Neural crest cell (in vitro differentiated cells): ENCODE measurements around the gene AGPAT3. TPM values are rescaled to one million over a fixed set of nuclear protein-coding genes. Genes with fewer than 3 reads are reported as not detected.

Experiments used
- DNase-seq: peaks from one replicate; pipeline ENCODE4 v3.0.0; 2021; ENCODE audit warnings: low read depth, mixed read lengths, low spot score
- H3K27ac Mint-ChIP-seq: one replicate; pipeline ENCODE4 v1.8.0; 2021; ENCODE audit warnings: mild to moderate bottlenecking, mixed read lengths; ENCODE audit not compliant: unreplicated experiment
- H3K27me3 Mint-ChIP-seq: 2 replicates; pipeline ENCODE4 v1.8.0; 2021; ENCODE audit warnings: low read depth, mild to moderate bottlenecking, mixed read lengths
- H3K36me3 Mint-ChIP-seq: 2 replicates; pipeline ENCODE4 v1.8.0; 2021; ENCODE audit warnings: low read depth, mild to moderate bottlenecking, mixed read lengths
- H3K4me1 Mint-ChIP-seq: 2 replicates; pipeline ENCODE4 v1.8.0; 2021; ENCODE audit warnings: mixed read lengths
- H3K4me3 Mint-ChIP-seq: one replicate; pipeline ENCODE4 v1.8.0; 2021; ENCODE audit warnings: mild to moderate bottlenecking, mixed read lengths
- H3K9me3 Mint-ChIP-seq: 2 replicates; pipeline ENCODE4 v1.8.0; 2021; ENCODE audit warnings: mixed read lengths
- total RNA-seq: library from RNA; stranded (reverse); gene quantifications from 2 replicates; pipeline ENCODE4 v1.2.1, GENCODE V29; 2021
- TF ChIP-seq, protein P1 (sequence below): fragments of 200-600 bp; sonication (generic); conservative IDR thresholded peaks from 2 replicates; pipeline ENCODE4 v1.5.0; 2021; ENCODE audit warnings: antibody characterized with exemption, mild to moderate bottlenecking

Gene AGPAT3
- total RNA-seq, 1 donor from 2014 or later: 37.3 TPM

DNA sequence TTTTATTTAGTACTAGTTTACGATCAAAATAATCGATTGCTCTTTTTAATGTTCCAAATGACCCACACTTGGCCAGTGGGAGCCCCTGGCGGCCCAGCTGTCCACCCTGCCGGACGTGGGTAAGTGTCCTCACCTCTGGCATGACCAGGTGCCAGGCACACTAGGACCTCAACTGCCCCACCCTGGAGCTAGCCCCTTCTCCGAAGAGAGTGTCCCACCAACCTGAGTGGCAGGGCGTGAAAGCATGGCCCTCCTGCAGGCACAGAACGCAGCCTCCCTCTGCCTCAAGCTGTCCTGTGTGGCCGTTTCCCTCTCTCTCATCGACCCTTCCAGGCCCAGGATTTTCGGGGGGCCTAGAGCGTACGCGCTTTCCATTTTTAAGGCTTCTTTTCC is 32.9 kb upstream of the AGPAT3 start:
- no peak for DNase-seq
- H3K27ac Mint-ChIP-seq: no peak overlapping the region
- no peaks in the 10 kb centered on the region for H3K4me1 Mint-ChIP-seq
- H3K36me3 Mint-ChIP-seq: no peaks in the 10 kb centered on the region
- H3K27me3 Mint-ChIP-seq: peaks cover under 1% of the 10 kb centered on the region
- H3K9me3 Mint-ChIP-seq: no peaks in the 10 kb centered on the region
- H3K4me3 Mint-ChIP-seq: no peak overlapping the region
- TF ChIP-seq, protein P1, sequence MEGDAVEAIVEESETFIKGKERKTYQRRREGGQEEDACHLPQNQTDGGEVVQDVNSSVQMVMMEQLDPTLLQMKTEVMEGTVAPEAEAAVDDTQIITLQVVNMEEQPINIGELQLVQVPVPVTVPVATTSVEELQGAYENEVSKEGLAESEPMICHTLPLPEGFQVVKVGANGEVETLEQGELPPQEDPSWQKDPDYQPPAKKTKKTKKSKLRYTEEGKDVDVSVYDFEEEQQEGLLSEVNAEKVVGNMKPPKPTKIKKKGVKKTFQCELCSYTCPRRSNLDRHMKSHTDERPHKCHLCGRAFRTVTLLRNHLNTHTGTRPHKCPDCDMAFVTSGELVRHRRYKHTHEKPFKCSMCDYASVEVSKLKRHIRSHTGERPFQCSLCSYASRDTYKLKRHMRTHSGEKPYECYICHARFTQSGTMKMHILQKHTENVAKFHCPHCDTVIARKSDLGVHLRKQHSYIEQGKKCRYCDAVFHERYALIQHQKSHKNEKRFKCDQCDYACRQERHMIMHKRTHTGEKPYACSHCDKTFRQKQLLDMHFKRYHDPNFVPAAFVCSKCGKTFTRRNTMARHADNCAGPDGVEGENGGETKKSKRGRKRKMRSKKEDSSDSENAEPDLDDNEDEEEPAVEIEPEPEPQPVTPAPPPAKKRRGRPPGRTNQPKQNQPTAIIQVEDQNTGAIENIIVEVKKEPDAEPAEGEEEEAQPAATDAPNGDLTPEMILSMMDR: no peak

DNA sequence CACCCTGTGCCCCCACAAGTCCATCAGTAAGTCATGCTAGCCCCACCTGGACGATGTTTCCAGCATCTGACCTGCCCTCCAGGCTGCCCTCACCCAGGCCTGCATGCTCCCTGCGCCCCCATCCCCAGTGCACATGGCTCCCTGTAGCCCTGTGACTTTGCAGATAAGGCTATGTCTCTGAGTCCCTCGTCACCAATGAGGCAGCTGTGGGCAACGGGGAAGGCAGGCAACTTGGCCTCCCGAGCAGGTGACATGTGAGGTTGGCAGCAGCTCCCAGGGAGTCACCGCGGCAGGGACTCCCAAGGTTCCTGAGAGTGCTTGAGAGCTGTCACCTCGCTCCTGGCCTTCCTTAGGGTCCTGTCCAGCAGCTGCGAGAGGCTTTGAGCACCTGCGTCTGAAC is 32.4 kb upstream of the AGPAT3 start:
- Mint-ChIP-seq H3K36me3 (no peaks in the 10 kb centered on the region), H3K27me3 (peaks cover 4% of the 10 kb centered on the region), H3K4me1 (no peaks in the 10 kb centered on the region), H3K27ac (no peak overlapping the region), H3K4me3 (no peak overlapping the region), H3K9me3 (no peaks in the 10 kb centered on the region)
- DNase-seq: no peak
- TF ChIP-seq, protein P1: no peak

DNA sequence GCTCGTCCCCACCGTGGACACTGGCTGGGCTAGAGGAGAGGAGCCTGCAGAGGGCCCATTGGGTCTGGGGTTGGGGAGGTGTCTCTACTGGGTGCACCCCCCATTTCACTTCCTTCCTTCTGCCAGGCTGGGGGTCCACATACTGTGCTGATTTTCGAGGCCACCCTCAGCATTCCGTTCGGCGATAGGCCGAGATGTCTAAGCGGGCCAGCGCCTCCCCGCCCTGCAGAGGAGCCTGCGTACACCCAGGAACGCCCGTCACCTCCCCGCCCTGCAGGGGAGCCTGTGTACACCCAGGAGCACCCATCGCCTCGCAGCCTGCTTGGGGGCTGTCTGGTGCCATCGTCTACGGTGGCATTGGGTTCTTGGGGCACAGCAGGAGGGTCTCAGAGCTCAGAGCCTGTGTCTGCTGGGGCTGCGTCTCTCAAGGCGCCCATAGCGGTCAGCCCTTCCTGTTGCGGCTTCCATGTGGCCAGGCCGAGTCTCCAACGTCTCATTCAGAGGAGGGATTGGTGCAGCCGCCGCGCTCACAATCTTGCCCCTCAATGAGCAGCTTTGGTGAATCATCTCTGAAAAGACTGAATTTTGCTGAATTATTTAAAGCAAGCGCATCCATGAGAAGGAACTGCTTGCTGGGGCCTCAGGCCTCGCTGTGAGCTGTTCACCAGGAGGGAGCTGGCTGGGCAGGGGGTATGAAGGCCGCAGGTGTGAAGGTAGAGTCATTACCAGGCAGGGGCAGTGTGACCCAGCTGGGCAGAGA is 30.7 kb upstream of the AGPAT3 start:
- no peaks in the 10 kb centered on the region for H3K4me1 Mint-ChIP-seq
- no peak for DNase-seq
- no peak overlapping the region for H3K27ac Mint-ChIP-seq
- H3K27me3 Mint-ChIP-seq: peaks cover 4% of the 10 kb centered on the region
- no peaks in the 10 kb centered on the region for H3K36me3 Mint-ChIP-seq
- H3K4me3 Mint-ChIP-seq: no peak overlapping the region
- H3K9me3 Mint-ChIP-seq: no peaks in the 10 kb centered on the region
- TF ChIP-seq, protein P1: no peak

- peaks cover 4% of the 10 kb centered on the region for H3K27me3 Mint-ChIP-seq
- no peak for DNase-seq
- no peak overlapping the region for H3K4me3 Mint-ChIP-seq
- TF ChIP-seq, protein P1: no peak
- H3K27ac Mint-ChIP-seq: no peak overlapping the region
- no peaks in the 10 kb centered on the region for H3K9me3 Mint-ChIP-seq
- H3K36me3 Mint-ChIP-seq: no peaks in the 10 kb centered on the region
- no peaks in the 10 kb centered on the region for H3K4me1 Mint-ChIP-seq
These were observed 30.0 kb upstream of the AGPAT3 start for GRCh38 chr21:43835050-43835449.

- DNase-seq: no peak
- Mint-ChIP-seq H3K27ac (no peak overlapping the region), H3K36me3 (no peaks in the 10 kb centered on the region), H3K4me1 (no peaks in the 10 kb centered on the region), H3K4me3 (no peak overlapping the region), H3K27me3 (peaks cover 4% of the 10 kb centered on the region), H3K9me3 (no peaks in the 10 kb centered on the region)
- TF ChIP-seq, protein P1: no peak
These were observed 29.2 kb upstream of the AGPAT3 start for GRCh38 chr21:43835861-43836260.
